IMR-90 (cell line): ENCODE results near the gene GPR37. TPM values are rescaled to one million over a fixed set of nuclear protein-coding genes. Genes with fewer than 3 reads are reported as not detected.

Experiments used
- ATAC-seq: fragments of 200-7000 bp; cut with Tn5 transposase; 2 replicates; pipeline ENCODE4 v1.9.1; 2020; ENCODE audit warnings: low read depth, mild to moderate bottlenecking, moderate library complexity
- BruUV-seq: library from RNA; stranded (reverse); fragments of 400-500 nt; replicated peaks from 2 replicates; lab custom pipeline; 2021; lab: Mats Ljungman, UMichigan
- CTCF ChIA-PET: fragments of 300-600 bp; formaldehyde crosslinking; extraction: SDS; loops from one replicate; lab custom pipeline; 2021; ENCODE audit warnings: antibody characterized with exemption; lab: Yijun Ruan, JAX
- POLR2A ChIA-PET: fragments of 300-600 bp; sonication (Branson Sonifier 250); formaldehyde crosslinking; loops from one replicate; lab custom pipeline; 2022; ENCODE audit warnings: antibody characterized with exemption; ENCODE audit not compliant: unreplicated experiment; lab: Charles Lee
- DNase-seq: peaks from one replicate; pipeline ENCODE4 v3.0.0; 2013
- H2AFZ ChIP-seq: replicated peaks from 2 replicates; pipeline ENCODE3; 2013; ENCODE audit warnings: low read length, mild to moderate bottlenecking; ENCODE audit not compliant: poor library complexity
- H2AK5ac ChIP-seq: 2 replicates; pipeline ENCODE4 v1.6.1; 2013; ENCODE audit warnings: low read depth, low read length, inconsistent platforms
- H2AK9ac ChIP-seq: replicated peaks from 2 replicates; pipeline ENCODE3; 2013; ENCODE audit warnings: mild to moderate bottlenecking, low read depth, low read length, moderate library complexity; ENCODE audit not compliant: poor library complexity
- H2BK120ac ChIP-seq: 2 replicates; pipeline ENCODE4 v1.6.1; 2013; ENCODE audit warnings: low read depth, low read length, inconsistent platforms
- H2BK15ac ChIP-seq: 3 replicates; pipeline ENCODE4 v1.6.1; 2013; ENCODE audit warnings: low read depth, low read length, inconsistent platforms
- H2BK20ac ChIP-seq: 2 replicates; pipeline ENCODE4 v1.6.1; 2013; ENCODE audit warnings: low read depth, mild to moderate bottlenecking, inconsistent platforms, low read length, moderate library complexity
- H2BK5ac ChIP-seq: 2 replicates; pipeline ENCODE4 v1.6.1; 2013; ENCODE audit warnings: mild to moderate bottlenecking, low read depth, low read length, inconsistent platforms; ENCODE audit not compliant: poor library complexity, severe bottlenecking
- H3K14ac ChIP-seq: replicated peaks from 2 replicates; pipeline ENCODE4 v1.6.1; 2013; ENCODE audit warnings: low read depth, low read length, inconsistent platforms
- H3K18ac ChIP-seq: 2 replicates; pipeline ENCODE4 v1.6.1; 2013; ENCODE audit warnings: low read depth, low read length, control low read depth
- H3K23ac ChIP-seq: 2 replicates; pipeline ENCODE4 v1.6.1; 2013; ENCODE audit warnings: low read depth, low read length, inconsistent platforms
- H3K27ac ChIP-seq: 2 replicates; pipeline ENCODE4 v1.5.1; 2013; ENCODE audit warnings: mild to moderate bottlenecking, control low read depth, low read length; ENCODE audit not compliant: insufficient read depth
- H3K27me3 ChIP-seq: 2 replicates; pipeline ENCODE4 v1.6.1; 2013; ENCODE audit warnings: low read length; ENCODE audit not compliant: control insufficient read depth, insufficient read depth
- H3K36me3 ChIP-seq: 2 replicates; pipeline ENCODE4 v1.6.1; 2013; ENCODE audit warnings: low read length, mixed read lengths; ENCODE audit not compliant: control insufficient read depth, insufficient read depth
- H3K4ac ChIP-seq: 2 replicates; pipeline ENCODE4 v1.6.1; 2013; ENCODE audit warnings: low read depth, low read length, inconsistent platforms
- H3K4me1 ChIP-seq: 2 replicates; pipeline ENCODE4 v1.6.1; 2013; ENCODE audit warnings: low read length, mixed read lengths; ENCODE audit not compliant: control insufficient read depth, insufficient read depth
- H3K4me2 ChIP-seq: 2 replicates; pipeline ENCODE4 v1.6.1; 2013; ENCODE audit warnings: low read depth, mild to moderate bottlenecking, control low read depth, low read length, moderate library complexity
- H3K4me3 ChIP-seq: 2 replicates; pipeline ENCODE4 v1.5.1; 2013; ENCODE audit warnings: low read depth, mild to moderate bottlenecking, control low read depth, low read length, moderate library complexity; ENCODE audit not compliant: insufficient read depth
- H3K56ac ChIP-seq: 2 replicates; pipeline ENCODE4 v1.6.1; 2013; ENCODE audit warnings: low read length, inconsistent platforms; ENCODE audit not compliant: insufficient read depth; ENCODE audit errors: extremely low read depth
- H3K79me1 ChIP-seq, 2 experiments: 2 replicates each; pipeline ENCODE4 v1.6.1; 2013; ENCODE audit warnings: low read length in 2 of 2, inconsistent platforms in 1 of 2, low read depth in 1 of 2
- H3K9ac ChIP-seq: 2 replicates; pipeline ENCODE4 v1.6.1; 2013; ENCODE audit warnings: low read depth, low read length, control low read depth
- H3K9me1 ChIP-seq: 2 replicates; pipeline ENCODE4 v1.6.1; 2013; ENCODE audit warnings: low read length, inconsistent platforms; ENCODE audit not compliant: insufficient read depth
- H3K9me3 ChIP-seq: 2 replicates; pipeline ENCODE4 v1.6.1; 2013; ENCODE audit warnings: low read length; ENCODE audit not compliant: control insufficient read depth, insufficient read depth
- H4K20me1 ChIP-seq: 2 replicates; pipeline ENCODE4 v1.6.1; 2013; ENCODE audit warnings: low read length, inconsistent platforms; ENCODE audit not compliant: insufficient read depth
- H4K5ac ChIP-seq: 2 replicates; pipeline ENCODE4 v1.6.1; 2013; ENCODE audit warnings: mild to moderate bottlenecking, low read depth, low read length, control low read depth
- H4K8ac ChIP-seq, 2 experiments: 2 replicates each; pipeline ENCODE4 v1.6.1; 2013; ENCODE audit warnings: low read depth in 2 of 2, low read length in 2 of 2, control low read depth in 1 of 2, inconsistent platforms in 1 of 2
- H4K91ac ChIP-seq: 2 replicates; pipeline ENCODE4 v1.6.1; 2013; ENCODE audit warnings: low read depth, low read length, inconsistent platforms; ENCODE audit not compliant: insufficient read depth
- BHLHE40 ChIP-seq: fragments of 150-350 bp; IDR thresholded peaks from 2 replicates; pipeline ENCODE4 v1.6.1; 2016; ENCODE audit warnings: mild to moderate bottlenecking, low read depth, low read length
- CEBPB ChIP-seq: IDR thresholded peaks from 2 replicates; pipeline ENCODE4 v1.6.1; 2012; ENCODE audit warnings: low read depth, low read length, improper control_type of control experiment
- CHD1 ChIP-seq: IDR thresholded peaks from 2 replicates; pipeline ENCODE4 v1.6.1; 2012; ENCODE audit warnings: low read depth, low read length, improper control_type of control experiment
- ELK1 ChIP-seq: fragments of 150-350 bp; IDR thresholded peaks from 2 replicates; pipeline ENCODE4 v1.6.1; 2016; ENCODE audit warnings: low read depth, mild to moderate bottlenecking, low read length, moderate library complexity, borderline replicate concordance
- MAFK ChIP-seq: IDR thresholded peaks from 2 replicates; pipeline ENCODE4 v1.6.1; 2012; ENCODE audit warnings: low read depth, low read length, improper control_type of control experiment
- MAZ ChIP-seq: IDR thresholded peaks from 2 replicates; pipeline ENCODE4 v1.6.1; 2012; ENCODE audit warnings: low read depth, mild to moderate bottlenecking, low read length, improper control_type of control experiment, moderate library complexity, borderline replicate concordance
- MXI1 ChIP-seq: IDR thresholded peaks from 2 replicates; pipeline ENCODE4 v1.6.1; 2012; ENCODE audit warnings: low read depth, mild to moderate bottlenecking, low read length, moderate library complexity, borderline replicate concordance
- NFE2L2 ChIP-seq: fragments of 150-350 bp; IDR thresholded peaks from 2 replicates; pipeline ENCODE4 v1.6.1; 2016; ENCODE audit warnings: low read depth, mild to moderate bottlenecking, low read length
- RCOR1 ChIP-seq: IDR thresholded peaks from 2 replicates; pipeline ENCODE4 v1.6.1; 2012; ENCODE audit warnings: mild to moderate bottlenecking, low read length, improper control_type of control experiment; ENCODE audit not compliant: insufficient replicate concordance
- RFX5 ChIP-seq: IDR thresholded peaks from 2 replicates; pipeline ENCODE4 v1.8.0; 2012; ENCODE audit warnings: low read depth, mild to moderate bottlenecking, low read length, moderate library complexity
- SMC3 ChIP-seq: fragments of 150-350 bp; IDR thresholded peaks from 2 replicates; pipeline ENCODE4 v1.6.1; 2016; ENCODE audit warnings: low read depth, mild to moderate bottlenecking, antibody characterized with exemption, low read length, moderate library complexity
- WGBS, 2 experiments: methylation state at CpG; one replicate each; pipeline versions ENCODE4 v1.1.5 to v1.1.7; 2013; ENCODE audit warnings: missing lambda C conversion rate in 2 of 2; ENCODE audit not compliant: insufficient read length in 1 of 2; ENCODE audit errors: extremely low coverage in 2 of 2; 5-methylcytosine and 5-hydroxymethylcytosine counted together
- dilution Hi-C: fragments of 300-500 bp; cut with HindIII; formaldehyde crosslinking; loops from one replicate; pipeline ENCODE4 v1.14.3; 2018; ENCODE audit warnings: low sequenced_read_pairs; ENCODE audit not compliant: unreplicated experiment
- in situ Hi-C: fragments of 300-500 bp; cut with MboI; formaldehyde crosslinking; loops from 3 replicates; pipeline ENCODE4 v1.14.3; 2019; ENCODE audit warnings: low sequenced_read_pairs, inconsistent platforms, mixed read lengths
- intact Hi-C: fragments of 100-400 bp; cut with micrococcal nuclease; formaldehyde crosslinking; loops from 2 replicates; pipeline ENCODE4 v1.10.0; 2022
- polyA plus RNA-seq, 3 experiments: library from polyadenylated mRNA; depleted of rRNA; stranded (reverse); fragments of >200 nt; gene quantifications; 2 replicates each; pipeline ENCODE4 v1.2.3, GENCODE V29; 2012; ENCODE audit warnings: low replicate concordance in 1 of 3
- total RNA-seq: library from RNA; depleted of rRNA; stranded (reverse); fragments of >200 nt; gene quantifications from 2 replicates; pipeline ENCODE4 v1.2.3, GENCODE V29; 2012
- TF ChIP-seq, protein P1 (sequence below): conservative IDR thresholded peaks from 2 replicates; pipeline ENCODE4 v1.5.1; 2012; ENCODE audit warnings: mild to moderate bottlenecking, low read depth, low read length, improper control_type of control experiment

Gene GPR37
- total and polyA plus RNA-seq, 2 of the 4 experiments (the other 2 are of a cell fraction): 4.6 to 9.3 TPM

GRCh38 chr7:124764051-124764846 lies 1.3 kb downstream of the GPR37 start:
- TF ChIP-seq BHLHE40 (no peak), MAFK (no peak), MXI1 (no peak), ELK1 (no peak), CEBPB (no peak), RFX5 (no peak), MAZ (no peak), CHD1 (no peak), SMC3 (no peak), NFE2L2 (no peak), RCOR1 (no peak)
- TF ChIP-seq, protein P1, sequence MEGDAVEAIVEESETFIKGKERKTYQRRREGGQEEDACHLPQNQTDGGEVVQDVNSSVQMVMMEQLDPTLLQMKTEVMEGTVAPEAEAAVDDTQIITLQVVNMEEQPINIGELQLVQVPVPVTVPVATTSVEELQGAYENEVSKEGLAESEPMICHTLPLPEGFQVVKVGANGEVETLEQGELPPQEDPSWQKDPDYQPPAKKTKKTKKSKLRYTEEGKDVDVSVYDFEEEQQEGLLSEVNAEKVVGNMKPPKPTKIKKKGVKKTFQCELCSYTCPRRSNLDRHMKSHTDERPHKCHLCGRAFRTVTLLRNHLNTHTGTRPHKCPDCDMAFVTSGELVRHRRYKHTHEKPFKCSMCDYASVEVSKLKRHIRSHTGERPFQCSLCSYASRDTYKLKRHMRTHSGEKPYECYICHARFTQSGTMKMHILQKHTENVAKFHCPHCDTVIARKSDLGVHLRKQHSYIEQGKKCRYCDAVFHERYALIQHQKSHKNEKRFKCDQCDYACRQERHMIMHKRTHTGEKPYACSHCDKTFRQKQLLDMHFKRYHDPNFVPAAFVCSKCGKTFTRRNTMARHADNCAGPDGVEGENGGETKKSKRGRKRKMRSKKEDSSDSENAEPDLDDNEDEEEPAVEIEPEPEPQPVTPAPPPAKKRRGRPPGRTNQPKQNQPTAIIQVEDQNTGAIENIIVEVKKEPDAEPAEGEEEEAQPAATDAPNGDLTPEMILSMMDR: no peak
- Histone ChIP-seq H3K27me3 (no peaks in the 10 kb centered on the region), H3K23ac (peak overlapping the region; percentile 97), H2BK120ac (peak overlapping the region; percentile 83), H2AK9ac (peak overlapping the region; percentile 38), H4K8ac (peak overlapping the region; percentile 76 to 79; a peak in 3 of 4 replicates), H2BK20ac (0 out of 2 replicates have a peak overlapping the region, but pooled peaks have one; percentile 50), H3K9ac (peak overlapping the region; percentile 86), H3K4me3 (peak overlapping the region; percentile 73), H3K4me1 (peaks cover 2% of the 10 kb centered on the region; the same call in 1 of the 2 replicates), H3K56ac (peak overlapping the region; percentile 86), H4K91ac (peak overlapping the region; percentile 84), H3K9me1 (no peaks in the 10 kb centered on the region), H3K14ac (peak overlapping the region; percentile 94), H3K18ac (peak overlapping the region; percentile 85), H2BK5ac (peak overlapping the region; percentile 80), H3K27ac (peak overlapping the region; percentile 78), H3K9me3 (peaks cover 4% of the 10 kb centered on the region; the same call in 1 of the 2 replicates), H4K5ac (peak overlapping the region; percentile 84), H2BK15ac (peak overlapping the region; percentile 36; the same call in 2 of the 3 replicates), H3K36me3 (peaks cover 5% of the 10 kb centered on the region), H2AFZ (peak overlapping the region; percentile 93), H3K4ac (peak overlapping the region; percentile 90), H4K20me1 (peaks cover 19% of the 10 kb centered on the region), H3K4me2 (peak overlapping the region; percentile 92), H2AK5ac (peak overlapping the region; percentile 46; the same call in 1 of the 2 replicates), H3K79me1 (peaks cover 4 to 35% of the 10 kb centered on the region in 2 experiments; a peak in 3 of 4 replicates)
- dilution Hi-C loops: no loop called here
- ATAC-seq: peak; percentile 2; the same call in 1 of the 2 replicates
- intact Hi-C loops: loop anchor here (2.0 to 5.0 kb wide), 3 partner anchors 41 to 227 kb away; no protein-coding TSS in a partner anchor
- in situ Hi-C loops: no loop called here
- BruUV-seq: no TSS peak
- 10% methylated on average over 13 of the region's 48 CpGs; no CpG with 5 or more reads in 1 of the 2 experiments for WGBS, 2 experiments
- DNase-seq: peak; percentile 6
- CTCF ChIA-PET: interaction anchor here (0.6 to 0.8 kb wide), 2 partner anchors 587 to 1253 kb away, joined by 3 to 4 read pairs; no protein-coding TSS in a partner anchor
- POLR2A ChIA-PET: no interaction called here
